Measurements from ENCODE around the gene RAE1.

The RAE1 gene

DNA sequence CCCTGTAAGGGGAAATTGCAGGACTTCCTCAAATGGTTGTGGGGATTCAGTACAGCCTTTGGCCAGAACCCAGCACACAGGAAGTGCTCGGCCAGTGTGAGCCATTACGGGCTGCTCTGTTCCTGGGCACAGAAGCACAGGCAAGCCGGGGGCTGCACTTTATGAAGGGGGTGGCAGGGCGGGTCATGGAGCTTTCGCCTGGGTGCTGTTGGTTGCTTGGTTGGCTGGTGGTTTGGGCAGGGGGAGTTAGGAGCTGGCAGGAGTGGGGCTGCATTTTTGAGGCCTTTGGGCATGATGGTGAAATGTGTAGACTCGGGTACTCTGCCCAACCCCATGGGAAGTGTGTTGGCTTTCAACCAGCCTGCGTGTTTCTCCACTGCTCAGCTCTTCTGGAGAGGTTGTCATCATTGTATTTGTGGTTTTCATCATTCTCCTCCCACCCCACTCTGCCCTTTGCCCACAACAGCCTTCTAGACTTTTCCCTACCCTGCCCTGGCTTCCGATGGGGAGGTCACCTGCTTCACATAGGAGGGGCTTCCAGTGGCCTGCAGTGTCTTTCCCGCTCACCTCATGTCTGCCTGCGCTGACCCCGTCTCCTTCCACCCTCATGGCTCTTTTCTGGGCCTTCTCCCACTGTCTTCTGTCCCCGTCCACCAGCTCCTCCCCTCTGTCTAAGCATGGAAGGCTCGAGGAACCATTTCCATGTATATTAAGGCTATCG lies 24.0 kb downstream of the RAE1 start:
- TF ChIP-seq ZBTB7A (IDR thresholded peaks at IDR 0.05; ENCODE audit: low read depth) (no peak), EP300 (IDR thresholded peaks at IDR 0.05; ENCODE audit: borderline replicate concordance) (no peak), TCF12 (IDR thresholded peaks at IDR 0.05; ENCODE audit: low read depth) (no peak), EGR1 (IDR thresholded peaks at IDR 0.05) (no peak), TEAD4 (IDR thresholded peaks at IDR 0.05) (no peak), CREB1 (IDR thresholded peaks at IDR 0.05; ENCODE audit: low read depth) (no peak), REST (IDR thresholded peaks at IDR 0.05; ENCODE audit: low read depth) (no peak)

- TF ChIP-seq NFIC (IDR thresholded peaks at IDR 0.05), result no peak
- TF ChIP-seq YY1 (IDR thresholded peaks at IDR 0.05; ENCODE audit: low read depth), result no peak
- no peak for TF ChIP-seq REST (IDR thresholded peaks at IDR 0.05; ENCODE audit: low read depth)
- no peak for TF ChIP-seq TCF12 (IDR thresholded peaks at IDR 0.05; ENCODE audit: low read depth)
- TF ChIP-seq RAD21 (IDR thresholded peaks at IDR 0.05; ENCODE audit: low read depth), result no peak
- no peak for TF ChIP-seq EP300 (IDR thresholded peaks at IDR 0.05; ENCODE audit: borderline replicate concordance)
- TF ChIP-seq TAF1 (IDR thresholded peaks at IDR 0.05; ENCODE audit: low read depth), result no peak
- no peak for TF ChIP-seq CEBPB (IDR thresholded peaks at IDR 0.05)
- TF ChIP-seq FOXM1 (IDR thresholded peaks at IDR 0.05; ENCODE audit: borderline replicate concordance, low read depth), result no peak
- no peak for TF ChIP-seq EGR1 (IDR thresholded peaks at IDR 0.05)
- no peak for TF ChIP-seq TEAD4 (IDR thresholded peaks at IDR 0.05)
- TF ChIP-seq, protein P1, sequence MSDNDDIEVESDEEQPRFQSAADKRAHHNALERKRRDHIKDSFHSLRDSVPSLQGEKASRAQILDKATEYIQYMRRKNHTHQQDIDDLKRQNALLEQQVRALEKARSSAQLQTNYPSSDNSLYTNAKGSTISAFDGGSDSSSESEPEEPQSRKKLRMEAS (IDR thresholded peaks at IDR 0.05), result no peak
- no peak for TF ChIP-seq USF1 (IDR thresholded peaks at IDR 0.05)
- TF ChIP-seq CREB1 (IDR thresholded peaks at IDR 0.05; ENCODE audit: low read depth), result no peak
- TF ChIP-seq ZBTB7A (IDR thresholded peaks at IDR 0.05; ENCODE audit: low read depth), result no peak
Observed at GRCh38 chr20:57375652-57376230, 24.7 kb downstream of the RAE1 start.

- TF ChIP-seq TEAD4 (IDR thresholded peaks at IDR 0.05) (no peak), REST (IDR thresholded peaks at IDR 0.05; ENCODE audit: low read depth) (no peak), TAF1 (IDR thresholded peaks at IDR 0.05; ENCODE audit: low read depth) (no peak), YY1 (IDR thresholded peaks at IDR 0.05; ENCODE audit: low read depth) (no peak)
Observed at GRCh38 chr20:57377350-57377749, 26.3 kb downstream of the RAE1 start.

DNA sequence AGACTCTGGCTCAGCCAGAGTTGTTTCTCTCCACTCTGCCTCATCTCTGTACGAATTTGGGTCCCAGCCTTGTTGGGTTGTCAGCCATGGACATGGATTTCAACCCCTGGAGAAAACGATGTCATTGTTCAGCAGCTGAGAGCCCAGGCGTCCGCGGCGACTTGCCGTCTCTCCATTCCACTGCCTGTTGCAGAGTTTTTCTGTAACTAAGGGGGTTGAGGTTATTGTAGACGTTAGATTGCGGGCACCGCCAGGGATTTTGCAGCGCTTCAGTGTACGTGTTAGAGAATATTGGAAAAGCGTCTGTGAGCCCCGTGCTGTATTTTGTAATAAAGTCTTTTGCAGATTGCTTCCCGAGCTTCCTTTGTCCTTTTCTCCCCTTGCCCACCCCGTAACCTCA lies 27.1 kb downstream of the RAE1 start:
- TF ChIP-seq USF1 (IDR thresholded peaks at IDR 0.05) (no peak), EGR1 (IDR thresholded peaks at IDR 0.05) (no peak), YY1 (IDR thresholded peaks at IDR 0.05; ENCODE audit: low read depth) (no peak), TEAD4 (IDR thresholded peaks at IDR 0.05) (no peak), NFIC (IDR thresholded peaks at IDR 0.05) (no peak), TCF12 (IDR thresholded peaks at IDR 0.05; ENCODE audit: low read depth) (no peak), EP300 (IDR thresholded peaks at IDR 0.05; ENCODE audit: borderline replicate concordance) (no peak), ZBTB7A (IDR thresholded peaks at IDR 0.05; ENCODE audit: low read depth) (no peak), REST (IDR thresholded peaks at IDR 0.05; ENCODE audit: low read depth) (no peak), CEBPB (IDR thresholded peaks at IDR 0.05) (no peak)
- TF ChIP-seq, protein P1 (IDR thresholded peaks at IDR 0.05), result no peak
